DOHH2 (cell line): ENCODE data around the gene PPEF2.

Experiments
- EZH2phosphoT487 ChIP-seq: fragments of 200-600 bp; sonication (generic); IDR thresholded peaks from 2 replicates; pipeline ENCODE4 v1.6.1; 2017; ENCODE audit warnings: borderline replicate concordance, mild to moderate bottlenecking, antibody characterized with exemption, low read length, moderate library complexity, mixed read lengths
- TF ChIP-seq, protein P1 (sequence below): fragments of 200-600 bp; sonication (generic); IDR thresholded peaks from one replicate; pipeline ENCODE4 v1.5.1; 2014; ENCODE audit warnings: antibody characterized with exemption, mild to moderate bottlenecking, low read depth, low read length; ENCODE audit not compliant: poor library complexity, severe bottlenecking

DNA sequence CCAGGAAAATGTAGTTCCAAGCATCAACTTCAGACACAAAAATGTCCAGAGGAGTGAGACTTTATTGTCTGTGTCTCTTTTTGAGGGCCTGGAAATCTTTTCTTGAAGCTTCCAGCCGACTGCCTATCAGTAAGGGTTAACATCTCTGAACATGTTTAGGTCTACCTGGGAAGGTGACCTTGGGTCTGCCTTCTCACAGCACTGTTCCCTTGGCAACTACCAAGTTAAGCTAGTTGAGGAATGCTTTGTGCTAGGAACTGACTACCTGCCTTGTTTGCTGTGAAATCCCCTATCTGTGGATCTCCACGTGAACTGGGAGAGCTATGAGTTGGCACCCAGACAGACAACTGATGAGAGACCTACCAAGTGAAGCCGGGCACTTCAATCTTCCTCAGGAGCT, 81.6 kb downstream of the PPEF2 start:
- TF ChIP-seq, protein P1, sequence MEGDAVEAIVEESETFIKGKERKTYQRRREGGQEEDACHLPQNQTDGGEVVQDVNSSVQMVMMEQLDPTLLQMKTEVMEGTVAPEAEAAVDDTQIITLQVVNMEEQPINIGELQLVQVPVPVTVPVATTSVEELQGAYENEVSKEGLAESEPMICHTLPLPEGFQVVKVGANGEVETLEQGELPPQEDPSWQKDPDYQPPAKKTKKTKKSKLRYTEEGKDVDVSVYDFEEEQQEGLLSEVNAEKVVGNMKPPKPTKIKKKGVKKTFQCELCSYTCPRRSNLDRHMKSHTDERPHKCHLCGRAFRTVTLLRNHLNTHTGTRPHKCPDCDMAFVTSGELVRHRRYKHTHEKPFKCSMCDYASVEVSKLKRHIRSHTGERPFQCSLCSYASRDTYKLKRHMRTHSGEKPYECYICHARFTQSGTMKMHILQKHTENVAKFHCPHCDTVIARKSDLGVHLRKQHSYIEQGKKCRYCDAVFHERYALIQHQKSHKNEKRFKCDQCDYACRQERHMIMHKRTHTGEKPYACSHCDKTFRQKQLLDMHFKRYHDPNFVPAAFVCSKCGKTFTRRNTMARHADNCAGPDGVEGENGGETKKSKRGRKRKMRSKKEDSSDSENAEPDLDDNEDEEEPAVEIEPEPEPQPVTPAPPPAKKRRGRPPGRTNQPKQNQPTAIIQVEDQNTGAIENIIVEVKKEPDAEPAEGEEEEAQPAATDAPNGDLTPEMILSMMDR, result no peak
- no peak for TF ChIP-seq EZH2phosphoT487
